ENCODE results near the gene BCAS2.

The BCAS2 gene

DNA sequence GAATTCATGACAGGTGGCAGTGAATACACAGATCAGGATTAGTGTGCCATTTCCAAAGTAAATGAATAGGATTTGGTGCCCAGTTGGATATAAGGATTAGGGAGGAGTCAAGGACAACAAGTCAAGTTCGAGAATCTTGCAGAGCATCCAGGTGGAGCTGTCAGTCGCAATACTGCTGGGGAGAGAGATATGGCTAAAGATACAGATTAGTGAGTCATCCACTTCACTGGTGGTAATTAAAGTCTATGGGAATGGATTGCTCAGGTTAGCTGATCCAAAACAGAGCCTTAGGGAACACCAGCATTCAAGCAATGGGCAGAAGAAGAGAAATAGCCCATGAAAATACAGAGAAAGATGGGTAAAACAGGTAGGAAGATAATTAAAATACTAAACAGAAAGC lies 26.8 kb downstream of the BCAS2 start:
- DNase-seq: no peak

DNA sequence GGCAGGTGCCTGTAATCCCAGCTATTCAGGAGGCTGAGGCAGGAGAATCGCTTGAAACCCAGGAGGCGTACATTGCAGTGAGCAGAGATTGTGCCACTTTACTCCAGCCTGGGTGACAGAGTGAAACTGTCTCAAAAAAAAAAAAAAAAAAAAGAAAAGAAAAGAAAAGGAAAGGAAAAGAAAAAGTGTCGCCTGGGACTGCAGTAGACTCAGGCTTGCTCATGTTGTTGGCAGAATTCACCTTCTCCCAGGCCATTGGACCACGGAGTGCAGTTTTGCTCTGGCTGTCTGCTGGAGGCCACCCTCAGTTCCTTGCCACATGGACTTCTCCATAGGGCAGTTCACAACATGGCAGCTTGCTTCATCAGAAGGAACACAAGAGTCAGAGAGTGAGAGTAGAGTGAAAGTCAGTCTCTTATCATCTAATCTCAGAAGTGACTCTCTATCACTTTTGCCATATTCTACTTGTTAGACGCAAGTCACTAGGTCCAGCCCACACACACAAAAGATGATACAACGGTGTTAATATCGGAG lies 29.2 kb downstream of the BCAS2 start:
- no peak for DNase-seq

DNA sequence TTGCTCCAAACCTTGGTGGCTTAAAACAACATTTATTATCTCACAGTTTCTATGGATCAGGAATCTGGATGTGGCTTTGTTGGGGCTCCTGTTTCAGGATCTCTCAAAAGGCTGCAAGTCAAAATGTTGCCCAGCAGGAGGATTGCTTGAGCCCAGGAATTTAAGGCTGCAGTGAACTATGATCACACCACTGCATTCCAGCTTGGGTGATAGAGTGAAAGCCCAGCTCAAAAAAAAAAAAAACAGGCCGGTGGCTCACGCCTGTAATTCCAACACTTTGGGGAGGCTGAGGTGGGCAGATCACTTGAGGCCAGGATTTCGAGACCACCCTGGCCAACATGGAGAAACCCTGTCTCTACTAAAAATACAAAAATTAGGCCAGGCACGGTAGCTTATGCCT lies 30.0 kb downstream of the BCAS2 start:
- no peak for DNase-seq

DNA sequence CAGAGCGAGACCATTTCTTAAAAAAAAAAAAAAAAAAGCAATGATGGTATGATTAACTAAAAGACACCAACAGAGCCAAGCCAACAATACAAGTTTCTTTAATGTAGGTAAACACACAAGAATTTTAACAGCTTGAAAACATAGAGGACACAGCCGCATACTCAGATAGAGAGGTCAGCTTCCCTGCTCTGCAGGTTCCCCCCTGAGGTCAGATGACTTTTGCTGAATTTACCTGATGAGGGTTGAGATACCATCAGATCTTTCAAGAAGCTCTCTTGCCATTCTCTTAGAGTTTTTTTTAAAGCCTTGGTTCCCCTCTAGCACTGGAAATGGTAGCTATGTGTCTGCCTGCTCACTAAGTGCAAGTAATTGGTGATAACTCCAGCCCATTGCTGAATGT lies 31.1 kb downstream of the BCAS2 start:
- no peak for DNase-seq

DNA sequence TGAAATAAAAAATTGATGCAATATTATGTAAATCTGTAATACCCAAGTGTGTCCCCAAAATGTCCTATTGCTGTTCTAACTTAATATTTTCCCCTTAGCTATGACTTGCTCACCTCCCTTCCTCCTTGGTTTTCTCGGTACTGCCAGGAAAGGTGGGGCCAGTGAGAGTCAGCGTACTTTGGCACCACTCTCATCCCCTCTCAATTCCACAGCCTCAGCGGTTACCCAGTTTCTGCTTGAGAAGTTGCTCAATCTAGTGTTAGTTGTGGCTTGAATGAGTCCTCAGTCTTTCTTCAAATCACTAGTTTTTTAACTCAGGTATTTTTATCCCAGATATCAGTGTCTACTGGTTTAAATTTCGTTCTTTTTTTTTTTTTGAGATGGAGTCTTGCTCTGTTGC lies 32.3 kb downstream of the BCAS2 start:
- DNase-seq: no peak

DNA sequence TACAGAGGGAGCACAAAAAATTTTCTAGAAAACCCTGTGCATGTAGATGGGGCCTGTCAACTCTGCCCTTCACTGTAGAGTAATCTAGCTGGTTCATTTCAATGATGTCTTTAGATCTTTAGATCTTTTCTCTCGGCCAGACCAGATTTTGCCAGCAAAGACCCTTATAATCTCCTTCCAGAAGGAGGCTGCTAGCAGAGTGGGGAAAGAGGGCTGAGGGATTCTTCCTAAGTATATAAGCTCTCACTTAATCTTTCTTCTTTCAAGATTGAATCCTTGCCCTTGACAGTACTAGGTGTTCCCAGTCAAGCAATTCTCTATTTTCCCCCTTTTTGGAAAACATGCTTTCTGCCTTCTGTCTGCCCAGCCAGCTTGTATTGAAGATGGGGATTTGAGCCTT lies 34.3 kb downstream of the BCAS2 start:
- DNase-seq: no peak

DNA sequence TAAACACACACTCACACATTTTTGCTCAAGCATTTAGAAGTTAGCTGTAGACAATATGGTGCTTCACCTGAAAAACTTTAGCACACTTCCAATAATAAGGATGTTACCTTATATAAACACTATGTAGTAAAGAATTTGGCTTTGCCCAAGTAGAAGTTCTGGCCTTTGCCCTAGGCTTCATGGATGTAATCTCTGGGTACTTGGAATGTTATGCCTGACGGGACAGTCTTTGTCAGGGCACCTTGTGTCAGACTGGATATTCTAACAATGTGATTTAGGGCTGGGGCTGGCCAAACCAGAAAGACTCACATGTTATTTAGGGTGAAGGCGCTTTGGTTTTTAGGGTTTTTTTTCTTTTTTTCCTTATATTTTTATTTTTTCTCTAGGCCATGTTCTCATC lies 35.6 kb downstream of the BCAS2 start:
- no peak for DNase-seq

DNA sequence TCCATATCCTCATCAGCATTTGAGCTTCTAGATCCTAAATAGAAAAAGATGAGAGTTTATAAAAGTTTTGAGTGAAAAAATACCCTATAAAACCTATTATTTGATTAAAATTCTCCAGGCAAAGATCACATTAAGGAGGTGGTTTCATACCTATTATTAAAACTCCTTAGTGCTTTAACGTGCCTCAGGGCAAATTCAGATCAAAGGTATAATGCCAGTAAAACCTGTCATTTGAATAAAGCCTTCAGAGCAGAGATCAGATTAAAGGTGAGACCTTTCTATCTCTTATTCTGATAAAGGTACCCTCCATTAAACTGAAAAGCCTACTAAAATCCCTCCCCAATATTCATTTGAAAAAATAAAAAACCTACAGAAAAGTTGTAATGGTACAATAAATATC lies 36.1 kb downstream of the BCAS2 start:
- DNase-seq: no peak

DNA sequence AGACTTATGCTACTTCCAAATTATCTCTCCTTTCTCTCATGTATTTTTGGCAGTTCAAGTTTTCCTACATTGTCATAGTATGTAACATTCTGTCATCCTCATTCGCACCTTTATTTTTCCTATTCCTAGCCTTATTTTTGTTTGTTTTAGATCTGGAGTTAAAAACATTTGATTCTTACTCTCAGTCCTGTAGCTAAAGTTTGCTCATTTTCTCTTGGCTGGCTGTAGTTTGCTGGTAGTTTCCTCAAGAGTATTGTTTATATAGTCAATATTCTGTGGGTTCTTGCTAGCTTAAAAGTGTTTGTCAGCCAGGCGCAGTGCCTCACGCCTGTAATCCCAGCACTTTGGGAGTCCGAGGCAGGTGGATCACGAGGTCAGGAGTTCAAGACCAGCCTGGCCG lies 40.6 kb downstream of the BCAS2 start:
- no peak for DNase-seq

DNA sequence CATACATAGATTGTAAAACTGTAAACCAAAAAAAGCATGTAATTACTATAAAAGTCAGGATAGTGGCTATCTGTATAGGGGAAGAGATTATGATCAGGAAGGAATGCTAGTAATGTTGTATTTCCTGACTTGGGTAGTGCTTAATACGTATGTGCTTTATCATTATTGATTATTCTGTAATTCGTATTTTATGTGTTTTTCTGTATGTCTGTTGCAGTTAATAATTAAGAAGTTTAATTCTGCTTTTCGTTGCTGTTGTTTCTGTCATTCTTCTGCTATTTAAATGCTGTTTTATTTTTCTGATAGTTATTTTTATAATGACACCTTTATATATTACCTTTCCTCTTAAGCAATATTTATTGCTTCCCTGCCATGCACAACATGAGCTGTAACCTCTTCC lies 41.1 kb downstream of the BCAS2 start:
- no peak for DNase-seq

DNA sequence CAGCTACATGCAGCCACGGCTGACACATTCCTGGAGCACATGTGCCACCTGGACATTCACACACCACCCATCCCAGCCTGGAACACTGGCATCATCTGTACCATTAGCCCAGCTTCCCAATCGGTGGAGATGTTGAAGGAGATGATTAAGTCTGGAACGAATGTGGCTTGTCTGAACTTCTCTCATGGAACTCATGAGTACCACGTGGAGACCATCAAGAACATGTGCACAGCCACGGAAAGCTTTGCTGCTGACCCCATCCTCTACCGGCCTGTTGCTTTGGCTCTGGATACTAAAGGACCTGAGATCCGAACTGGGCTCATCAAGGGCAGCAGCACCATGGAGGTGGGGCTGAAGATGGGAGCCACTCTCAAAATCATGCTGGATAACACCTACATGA lies 45.4 kb downstream of the BCAS2 start:
- no peak for DNase-seq

DNA sequence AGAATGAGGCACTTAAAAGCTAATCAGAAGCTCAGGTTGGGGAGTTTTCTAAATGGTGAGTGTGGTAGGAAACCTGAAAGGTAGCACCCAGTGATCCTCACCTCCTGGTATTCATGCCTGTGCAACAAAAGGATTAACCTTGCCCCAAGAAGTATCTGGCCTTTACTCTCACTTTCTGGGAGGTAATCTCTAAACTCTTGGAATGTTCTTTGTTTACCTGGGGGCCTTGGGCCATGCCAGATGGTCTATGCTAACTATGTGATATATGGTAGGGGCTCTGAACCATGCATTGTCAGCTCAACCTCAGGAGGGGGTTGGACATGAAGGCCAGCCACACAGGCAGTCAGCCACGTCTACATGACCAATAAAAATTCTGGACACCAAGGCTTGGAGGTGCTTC lies 46.0 kb downstream of the BCAS2 start:
- DNase-seq: no peak

DNA sequence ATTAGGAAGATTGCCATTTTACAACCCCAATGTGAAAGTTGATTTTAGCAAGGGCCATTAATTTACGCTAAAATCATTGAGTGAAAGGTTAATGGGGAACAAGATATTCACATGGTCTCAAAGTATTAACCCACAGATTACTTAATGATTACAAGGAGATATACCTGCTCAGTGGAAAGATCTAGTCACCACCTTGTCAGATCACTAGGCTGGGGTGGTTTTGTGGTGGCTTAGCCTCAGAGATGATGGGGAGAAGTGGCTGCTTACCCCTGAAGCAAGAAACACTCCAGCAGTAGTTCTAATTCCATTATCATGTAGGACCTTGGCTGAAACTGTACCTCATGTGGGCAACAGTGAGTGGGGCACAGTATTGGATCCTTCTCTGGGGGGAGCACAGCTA lies 50.3 kb downstream of the BCAS2 start:
- no peak for DNase-seq

DNA sequence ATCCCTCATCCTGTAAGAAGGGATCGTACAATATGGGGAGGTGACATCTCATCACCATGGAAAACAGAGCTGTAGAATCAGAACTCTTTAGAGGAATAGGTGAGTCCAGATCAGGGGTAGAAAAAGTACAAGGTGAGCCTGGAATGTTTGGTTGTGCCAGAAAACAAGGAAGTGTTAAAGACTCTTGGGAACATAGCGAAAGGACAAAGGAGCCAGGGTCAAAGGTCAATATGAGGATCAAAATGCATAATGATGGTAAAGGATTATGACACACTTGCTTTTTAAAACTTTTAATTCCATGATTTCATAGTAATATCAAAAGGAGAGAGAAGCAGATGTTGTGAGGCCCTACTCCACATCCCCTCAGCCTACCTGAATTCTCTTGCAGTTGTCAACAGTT lies 51.2 kb downstream of the BCAS2 start:
- no peak for DNase-seq

DNA sequence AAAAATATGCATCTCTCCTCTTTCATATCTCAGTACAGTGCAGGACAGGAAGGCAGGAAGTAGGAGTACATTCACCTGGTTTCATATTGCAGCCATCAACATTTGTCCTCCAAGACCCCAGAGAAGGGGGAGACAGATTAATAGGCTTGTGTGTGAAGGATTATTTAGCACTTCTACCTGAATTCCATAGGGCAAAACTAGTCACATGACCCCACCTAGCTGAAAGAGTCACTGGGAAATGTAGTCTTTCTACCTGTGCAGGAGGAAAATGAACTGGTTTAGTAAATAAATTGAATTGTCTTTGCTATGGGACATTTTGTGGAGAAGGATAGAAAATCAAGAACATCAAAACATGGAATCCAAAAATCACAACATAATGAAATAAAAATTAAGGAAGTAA lies 56.5 kb downstream of the BCAS2 start:
- no peak for DNase-seq

DNA sequence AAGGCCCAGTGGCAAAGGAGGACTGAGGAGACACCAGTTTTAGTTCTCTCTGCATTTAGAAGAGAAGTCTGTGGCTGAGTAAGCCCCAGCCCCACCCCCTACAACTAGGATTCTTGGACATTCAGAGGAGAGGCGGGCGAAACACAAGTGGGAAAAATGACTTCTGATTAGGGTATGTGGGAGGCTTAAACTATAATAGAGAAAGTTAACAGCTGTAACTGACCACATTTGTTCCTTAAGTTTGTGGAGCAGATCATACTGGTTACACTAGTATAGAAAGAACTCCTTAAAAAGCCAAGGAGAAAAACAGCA lies 59.2 kb downstream of the BCAS2 start:
- DNase-seq: no peak

DNA sequence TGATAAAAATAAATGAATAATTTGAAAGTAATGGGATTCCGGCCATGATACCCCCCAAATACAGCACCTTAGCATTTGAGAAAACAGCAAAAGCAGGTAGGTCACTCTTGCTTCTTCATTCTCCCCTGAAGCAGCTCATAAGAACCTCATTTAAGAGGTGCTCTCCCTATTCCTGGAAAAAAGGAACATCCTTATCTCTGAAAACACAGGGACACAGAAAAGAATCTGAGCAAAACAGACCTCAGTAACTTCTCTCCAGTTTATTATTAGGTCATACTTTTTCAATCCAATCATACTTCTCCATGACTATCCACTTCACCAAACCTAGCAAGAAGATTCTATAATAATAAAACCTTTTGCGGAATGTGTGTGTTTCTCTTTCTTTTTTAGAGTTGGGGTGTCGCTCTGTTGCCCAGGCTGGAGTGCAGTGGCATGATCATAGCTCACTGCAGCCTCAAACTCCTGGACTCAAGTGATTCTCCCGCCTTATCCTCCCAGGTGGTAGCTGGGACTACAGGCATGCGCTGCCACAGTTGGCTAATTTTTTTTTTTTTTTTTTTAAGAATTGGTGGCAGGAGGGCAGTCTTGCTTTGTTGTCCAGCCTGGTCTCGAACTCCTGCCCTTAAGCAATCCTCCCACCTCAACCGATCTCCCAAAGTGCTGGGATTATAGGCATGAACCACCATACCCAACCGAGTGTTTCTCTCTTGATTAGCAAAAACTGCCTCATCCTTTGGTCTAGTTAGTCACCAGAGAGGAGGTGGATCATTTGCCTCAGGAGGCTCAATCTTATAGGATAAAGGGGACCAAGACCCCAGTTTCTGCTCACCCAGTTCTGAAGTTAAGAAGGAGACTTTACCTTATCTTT lies 59.8 kb downstream of the BCAS2 start:
- no peak for DNase-seq

Data from CD4-positive, alpha-beta T cell treated with Interleukin-10 for 1 hour (primary cell).